ENCODE results near the gene PRPF40A.

DNA sequence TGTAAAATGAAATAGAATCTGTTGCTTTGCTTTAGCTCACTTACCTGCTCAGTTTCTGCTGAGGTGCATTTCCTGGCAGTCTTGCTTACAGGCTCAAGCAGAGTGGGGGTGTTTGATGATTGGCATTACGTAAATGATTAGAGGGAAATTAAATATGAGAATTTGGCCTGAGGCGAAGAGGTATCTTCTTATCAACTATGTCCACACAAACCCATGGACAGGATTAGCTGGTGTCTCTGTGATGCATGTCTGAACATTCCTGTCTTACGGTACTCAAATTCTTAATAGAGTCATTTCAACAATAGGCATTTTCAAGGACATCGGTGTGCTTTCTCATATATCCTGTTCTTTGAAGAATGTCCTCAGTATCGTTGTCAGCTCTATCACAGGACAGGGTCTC is 102.1 kb downstream of the PRPF40A start:
- TF ChIP-seq E2F4 (CRISPR knock-in tag; IDR thresholded peaks at IDR 0.05; ENCODE audit: low read depth): no peak
- TF ChIP-seq, protein P1, sequence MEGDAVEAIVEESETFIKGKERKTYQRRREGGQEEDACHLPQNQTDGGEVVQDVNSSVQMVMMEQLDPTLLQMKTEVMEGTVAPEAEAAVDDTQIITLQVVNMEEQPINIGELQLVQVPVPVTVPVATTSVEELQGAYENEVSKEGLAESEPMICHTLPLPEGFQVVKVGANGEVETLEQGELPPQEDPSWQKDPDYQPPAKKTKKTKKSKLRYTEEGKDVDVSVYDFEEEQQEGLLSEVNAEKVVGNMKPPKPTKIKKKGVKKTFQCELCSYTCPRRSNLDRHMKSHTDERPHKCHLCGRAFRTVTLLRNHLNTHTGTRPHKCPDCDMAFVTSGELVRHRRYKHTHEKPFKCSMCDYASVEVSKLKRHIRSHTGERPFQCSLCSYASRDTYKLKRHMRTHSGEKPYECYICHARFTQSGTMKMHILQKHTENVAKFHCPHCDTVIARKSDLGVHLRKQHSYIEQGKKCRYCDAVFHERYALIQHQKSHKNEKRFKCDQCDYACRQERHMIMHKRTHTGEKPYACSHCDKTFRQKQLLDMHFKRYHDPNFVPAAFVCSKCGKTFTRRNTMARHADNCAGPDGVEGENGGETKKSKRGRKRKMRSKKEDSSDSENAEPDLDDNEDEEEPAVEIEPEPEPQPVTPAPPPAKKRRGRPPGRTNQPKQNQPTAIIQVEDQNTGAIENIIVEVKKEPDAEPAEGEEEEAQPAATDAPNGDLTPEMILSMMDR (IDR thresholded peaks at IDR 0.05 in 2 of 3, conservative IDR thresholded peaks at IDR 0.05 in 1 of 3; ENCODE audit: insufficient read depth in 2 of 3, low read depth in 1 of 3, low read length in 3 of 3): no peak
